IPS-18c (cell line): ENCODE results near the gene SLC22A6.

Experiments used
- H3K4me3 ChIP-seq: 2 replicates; pipeline ENCODE4 v1.7.0; 2013; ENCODE audit warnings: low read depth, mild to moderate bottlenecking, low read length, moderate library complexity; ENCODE audit not compliant: insufficient read depth
- H3K9me3 ChIP-seq: one replicate; pipeline ENCODE4 v1.6.1; 2013; ENCODE audit warnings: mild to moderate bottlenecking, low read length, moderate library complexity; ENCODE audit not compliant: control insufficient read depth, insufficient read depth

The SLC22A6 gene

GRCh38 chr11:62984451-62984991 lies at the start of gene SLC22A6:
Gene SLC22A6 (minus strand): TSS chr11:62984967. CDS start chr11:62984690, 277 bp downstream.
- Histone ChIP-seq H3K9me3 (peaks cover 2% of the 10 kb centered on the region), H3K4me3 (no peak within 1 kb of the TSS; the same call in 1 of the 2 replicates)

DNA sequence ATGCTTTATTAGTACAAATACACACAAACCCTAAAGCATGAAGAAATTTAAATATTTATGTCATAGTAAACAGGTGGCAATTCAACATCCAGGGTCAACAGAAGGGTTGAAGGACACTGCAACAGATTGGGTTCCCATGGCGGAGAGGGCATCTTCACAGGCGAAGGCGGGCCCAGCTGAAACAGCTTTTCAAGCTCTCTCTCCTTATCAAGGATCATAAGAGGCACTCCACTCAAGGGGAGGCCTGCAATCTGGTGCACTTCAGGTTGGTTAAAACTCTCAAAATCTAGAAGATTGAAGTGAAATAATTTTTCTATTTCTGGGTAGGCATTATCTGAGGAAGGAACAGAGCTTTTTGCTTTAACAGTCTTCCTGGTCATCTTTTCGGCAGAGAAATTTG lies 47.7 kb upstream of the SLC22A6 start:
- Histone ChIP-seq H3K4me3 (no peak overlapping the region), H3K9me3 (no peaks in the 10 kb centered on the region)

DNA sequence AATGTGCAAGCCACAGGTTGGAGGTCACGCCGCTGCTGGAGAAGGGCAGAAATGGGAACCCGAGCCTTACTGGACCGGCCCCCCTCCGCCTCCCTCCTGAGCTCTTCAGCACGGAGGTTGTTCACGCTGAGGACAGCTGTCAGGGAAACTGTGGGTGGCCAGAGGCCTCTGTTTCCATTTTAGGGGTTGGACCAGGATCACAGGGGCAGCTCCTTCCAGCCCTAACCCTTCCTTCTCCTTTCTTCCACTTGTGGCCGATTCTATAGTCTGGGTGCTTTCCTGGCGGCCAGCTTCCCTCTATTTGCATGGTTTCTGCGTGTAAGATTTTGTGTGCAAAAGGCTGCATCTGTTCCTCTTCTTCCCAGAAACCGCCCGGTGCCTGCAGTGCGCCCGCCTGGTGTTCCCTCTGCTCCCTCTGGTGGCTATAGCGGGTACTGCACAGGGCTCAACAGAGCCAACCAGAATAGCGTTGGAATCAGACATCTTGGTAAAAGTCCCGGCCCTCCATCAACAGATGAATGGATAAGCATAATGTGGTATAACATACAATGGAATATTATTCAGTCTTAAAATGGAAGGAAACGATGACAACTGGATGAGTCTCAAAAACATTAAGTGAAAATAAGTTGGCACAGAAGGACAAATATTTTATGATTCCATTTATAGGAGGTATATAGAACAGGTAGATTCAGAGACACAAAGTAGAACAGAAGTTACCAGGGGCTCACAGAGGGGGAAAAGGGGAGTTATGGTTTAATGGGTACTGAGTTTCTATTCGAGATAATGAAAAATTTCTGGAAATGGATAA lies 39.3 kb upstream of the SLC22A6 start:
- Histone ChIP-seq H3K4me3 (no peak overlapping the region), H3K9me3 (no peaks in the 10 kb centered on the region)

DNA sequence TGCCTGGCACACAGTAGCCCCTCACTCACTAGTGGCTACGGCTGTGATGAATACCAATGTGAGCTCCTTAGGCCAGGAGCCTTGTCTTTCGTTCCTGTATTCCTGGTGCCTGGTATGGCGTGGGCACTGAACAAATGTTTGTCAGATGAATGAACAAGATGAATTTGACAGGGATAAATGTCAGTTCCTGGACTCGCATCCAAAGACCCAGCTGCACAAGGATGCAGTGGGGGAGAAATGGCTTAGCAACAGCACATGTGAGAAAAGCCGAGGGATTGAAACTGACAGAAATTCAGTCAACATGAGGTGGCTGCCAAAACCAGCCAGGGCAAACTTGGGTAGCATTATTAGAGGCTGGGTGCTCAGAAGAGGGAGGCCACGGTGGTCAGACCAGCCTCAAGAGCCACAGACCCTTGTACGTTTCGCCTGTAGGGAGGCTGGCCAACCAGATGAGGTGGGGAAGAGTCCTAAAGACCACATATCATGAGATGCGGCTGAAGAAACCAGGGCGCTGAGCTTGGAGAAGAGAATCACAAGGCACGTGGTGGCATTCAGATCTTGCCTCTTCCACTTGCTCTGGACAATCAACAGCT lies 38.6 kb upstream of the SLC22A6 start:
- Histone ChIP-seq H3K9me3 (peaks cover 4% of the 10 kb centered on the region), H3K4me3 (no peak overlapping the region)

- H3K9me3 ChIP-seq, result peaks cover 4% of the 10 kb centered on the region
- no peak overlapping the region for H3K4me3 ChIP-seq
Observed at GRCh38 chr11:63022441-63022840, 37.7 kb upstream of the SLC22A6 start.

DNA sequence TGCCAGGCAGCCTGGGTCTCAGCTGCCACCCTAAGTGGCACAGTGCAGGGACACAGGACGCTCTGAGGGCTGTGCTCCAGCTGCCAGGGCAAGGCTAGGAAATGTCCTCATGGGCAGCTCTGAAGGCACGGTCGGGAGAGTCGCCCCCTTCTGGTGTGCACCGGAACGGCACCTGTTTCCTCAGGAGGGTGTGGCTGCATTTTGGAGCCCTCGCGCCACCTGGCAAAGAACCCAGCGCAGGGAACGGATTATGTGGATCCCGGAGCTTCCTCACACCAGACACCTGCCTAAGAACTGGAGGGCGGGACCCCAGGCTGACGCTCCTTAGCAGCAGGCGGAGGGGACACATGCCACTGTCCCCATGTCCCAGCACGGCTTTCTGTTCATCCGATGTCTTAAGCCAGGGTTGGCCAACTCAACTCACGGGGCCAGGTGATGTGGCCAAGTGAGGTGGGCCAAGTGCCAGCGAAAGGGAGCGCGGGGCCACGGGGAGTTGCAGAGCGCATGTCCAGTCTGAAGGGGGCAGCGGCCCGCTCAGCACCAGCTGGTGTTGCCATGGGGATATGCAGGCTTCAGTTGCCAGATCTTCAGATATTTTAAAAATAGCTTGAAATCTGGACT lies 36.0 kb upstream of the SLC22A6 start:
- H3K4me3 ChIP-seq, result no peak overlapping the region
- peaks cover 4% of the 10 kb centered on the region for H3K9me3 ChIP-seq

DNA sequence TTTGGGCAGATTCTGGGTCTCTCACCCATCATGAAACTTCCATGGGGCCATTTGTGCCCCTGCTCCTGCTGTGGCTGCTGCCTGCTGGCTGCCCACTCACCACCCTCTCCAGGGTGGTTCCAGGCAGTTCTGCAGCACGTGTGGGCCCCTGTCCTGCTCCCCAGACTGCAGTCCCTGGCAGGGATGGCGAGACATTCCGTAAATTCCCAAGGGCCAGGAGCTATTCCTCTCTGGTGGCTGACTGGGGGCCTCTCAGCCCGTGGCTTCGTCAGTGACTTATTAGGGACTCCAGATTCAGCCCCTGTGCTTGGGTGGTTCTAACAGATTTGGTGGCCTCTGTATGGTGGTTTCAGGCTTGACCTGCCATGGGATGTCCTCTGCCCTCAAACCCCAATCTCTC lies 34.7 kb upstream of the SLC22A6 start:
- Histone ChIP-seq H3K4me3 (no peak overlapping the region), H3K9me3 (peaks cover 4% of the 10 kb centered on the region)

GRCh38 chr11:63017306-63017974 lies 32.7 kb upstream of the SLC22A6 start:
- Histone ChIP-seq H3K4me3 (no peak overlapping the region), H3K9me3 (peaks cover 4% of the 10 kb centered on the region)

DNA sequence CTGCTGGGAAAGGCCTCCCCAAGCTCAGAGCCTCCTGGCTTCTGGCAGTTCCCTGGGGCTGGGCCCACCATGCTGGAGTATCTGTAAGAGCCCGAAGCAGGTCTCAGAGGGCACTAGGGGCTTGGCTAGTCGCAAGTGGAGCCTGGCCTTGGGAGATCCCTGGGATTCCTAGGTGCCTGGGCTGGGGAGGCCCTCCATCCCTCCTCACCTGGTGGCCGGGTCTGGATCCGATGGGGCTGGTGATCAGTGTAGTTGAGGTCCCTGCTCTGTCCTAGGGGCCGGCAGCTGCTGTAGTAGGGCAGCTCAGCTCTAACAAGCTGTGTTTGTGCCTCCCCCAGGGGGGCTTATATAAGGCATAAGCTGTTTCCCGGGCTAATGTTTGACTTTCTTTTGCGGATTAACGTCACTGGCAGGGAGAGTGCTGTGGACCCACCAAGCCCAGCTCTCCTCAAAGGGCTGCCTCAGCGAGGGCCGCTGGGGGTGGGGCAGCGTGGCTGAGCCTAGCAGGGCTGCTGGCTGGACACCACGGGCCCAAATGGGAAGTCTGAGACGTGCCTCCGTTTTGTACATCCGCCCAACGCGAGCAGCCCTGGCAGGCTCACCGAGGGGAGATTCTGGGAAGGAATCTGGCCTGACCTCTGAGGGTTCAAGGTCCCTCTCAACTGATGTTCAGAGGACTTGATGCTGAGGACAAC lies 30.9 kb upstream of the SLC22A6 start, which contains the start of gene SLC22A8:
TSS of gene SLC22A8 (minus strand) at position 321 of the 695 bp plus-strand sequence. CDS start 883 bp downstream, outside the sequence.
- Histone ChIP-seq H3K9me3 (peaks cover 4% of the 10 kb centered on the region), H3K4me3 (no peak within 1 kb of the TSS)

DNA sequence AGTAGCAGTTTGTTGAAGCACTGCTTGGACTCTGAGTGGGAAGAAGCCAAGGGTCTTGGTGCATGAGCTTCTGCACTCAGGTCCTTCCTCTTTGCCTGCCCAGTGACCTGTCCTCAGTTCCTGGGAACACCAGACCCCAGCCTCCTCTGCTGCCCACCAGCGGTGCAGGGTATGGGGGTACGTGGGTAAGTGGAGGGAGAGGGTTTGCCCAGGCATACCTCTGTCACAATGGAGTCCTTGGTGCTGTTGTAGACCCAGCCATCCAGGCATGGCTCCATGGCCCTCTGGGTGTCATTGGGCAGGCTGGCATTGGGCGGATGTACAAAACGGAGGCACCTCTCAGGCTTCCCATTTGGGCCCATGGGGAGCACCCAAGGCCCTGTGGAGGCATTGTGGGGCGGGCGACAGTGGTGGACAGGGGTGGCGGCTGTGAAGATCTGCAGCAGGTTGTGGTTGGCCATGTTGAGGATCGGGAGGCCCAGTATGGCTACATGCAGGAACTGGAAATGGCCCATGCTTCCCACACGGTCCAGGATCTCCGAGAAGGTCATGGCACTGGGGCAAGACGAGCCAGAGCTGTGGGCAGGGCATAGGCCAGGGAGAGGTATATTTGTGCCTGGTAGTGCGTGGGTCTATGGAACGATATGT lies 29.8 kb upstream of the SLC22A6 start:
- no peak overlapping the region for H3K4me3 ChIP-seq
- H3K9me3 ChIP-seq, result peaks cover 4% of the 10 kb centered on the region

DNA sequence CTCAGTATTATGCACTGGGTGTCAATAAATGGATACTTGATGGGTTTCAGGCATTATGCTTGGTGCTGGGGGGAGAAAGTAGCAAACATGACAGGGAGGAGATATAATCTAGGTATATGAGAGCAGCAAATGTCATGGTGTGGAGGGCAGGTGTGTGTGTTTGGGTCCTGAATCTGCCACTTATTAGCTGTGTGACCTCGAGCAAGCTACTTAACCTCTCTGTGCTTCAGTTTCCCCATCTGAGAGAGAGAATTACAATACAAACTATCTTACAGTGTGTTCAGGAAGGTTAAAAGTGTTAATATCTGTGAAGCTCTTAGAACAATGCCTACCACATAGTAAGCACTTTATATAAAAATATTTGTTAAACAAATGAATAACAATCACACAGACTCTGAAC lies 28.1 kb upstream of the SLC22A6 start:
- H3K9me3 ChIP-seq, result no peaks in the 10 kb centered on the region
- no peak overlapping the region for H3K4me3 ChIP-seq

- H3K9me3 ChIP-seq, result no peaks in the 10 kb centered on the region
- no peak overlapping the region for H3K4me3 ChIP-seq
Observed at GRCh38 chr11:63012430-63012829, 27.7 kb upstream of the SLC22A6 start.

- Histone ChIP-seq H3K4me3 (no peak overlapping the region), H3K9me3 (no peaks in the 10 kb centered on the region)
Observed at GRCh38 chr11:63010934-63011439, 26.2 kb upstream of the SLC22A6 start.

- Histone ChIP-seq H3K4me3 (no peak overlapping the region), H3K9me3 (no peaks in the 10 kb centered on the region)
Observed at GRCh38 chr11:63007920-63008319, 23.2 kb upstream of the SLC22A6 start.

- H3K9me3 ChIP-seq, result no peaks in the 10 kb centered on the region
- no peak overlapping the region for H3K4me3 ChIP-seq
Observed at GRCh38 chr11:63001456-63001855, 16.7 kb upstream of the SLC22A6 start.

GRCh38 chr11:62999649-63000048 lies 14.9 kb upstream of the SLC22A6 start:
- Histone ChIP-seq H3K9me3 (no peaks in the 10 kb centered on the region), H3K4me3 (no peak overlapping the region)
